Neuronal stem cell (in vitro differentiated cells): Measurements from ENCODE around the gene TECPR2. TPM values are rescaled to one million over a fixed set of nuclear protein-coding genes. Genes with fewer than 3 reads are reported as not detected.
"Not testable (repeated sequence)": the region's sequence is repeated elsewhere in the genome, so short reads cannot be mapped to it uniquely, and the experiment has no call there.

Source experiments
- DNase-seq: peaks from one replicate; pipeline ENCODE4 v3.0.0-alpha.2; 2013; ENCODE audit warnings: low spot score
- H2AFZ ChIP-seq: one replicate; pipeline ENCODE4 v1.6.1; 2013; ENCODE audit warnings: mild to moderate bottlenecking, low read length, inconsistent platforms
- H2AK5ac ChIP-seq: 2 replicates; pipeline ENCODE4 v1.6.1; 2013; ENCODE audit warnings: low read depth, mild to moderate bottlenecking, inconsistent platforms, low read length, moderate library complexity, mixed read lengths
- H2BK120ac ChIP-seq: 2 replicates; pipeline ENCODE4 v1.6.1; 2013; ENCODE audit warnings: low read depth, mild to moderate bottlenecking, inconsistent platforms, low read length, moderate library complexity, mixed read lengths
- H2BK12ac ChIP-seq: one replicate; pipeline ENCODE4 v1.6.1; 2013; ENCODE audit warnings: low read length, inconsistent platforms
- H2BK15ac ChIP-seq: 2 replicates; pipeline ENCODE4 v1.6.1; 2013; ENCODE audit warnings: mild to moderate bottlenecking, low read length, inconsistent platforms, mixed read lengths
- H2BK5ac ChIP-seq: one replicate; pipeline ENCODE4 v1.6.1; 2013; ENCODE audit warnings: inconsistent platforms, mild to moderate bottlenecking, low read length, moderate library complexity
- H3K14ac ChIP-seq: one replicate; pipeline ENCODE4 v1.6.1; 2013; ENCODE audit warnings: low read length, inconsistent platforms
- H3K18ac ChIP-seq: 2 replicates; pipeline ENCODE4 v1.6.1; 2013; ENCODE audit warnings: low read length, inconsistent platforms
- H3K23ac ChIP-seq: 2 replicates; pipeline ENCODE4 v1.6.1; 2013; ENCODE audit warnings: low read depth, mild to moderate bottlenecking, mixed read lengths, low read length, inconsistent platforms; ENCODE audit not compliant: poor library complexity
- H3K27ac ChIP-seq: replicated peaks from 3 replicates; pipeline ENCODE4 v1.5.1; 2013; ENCODE audit warnings: low read length, inconsistent platforms
- H3K27me3 ChIP-seq, 3 experiments: 2 replicates each; pipeline ENCODE4 v1.6.1; 2013; ENCODE audit warnings: low read length in 3 of 3, mild to moderate bottlenecking in 2 of 3, inconsistent platforms in 1 of 3, low read depth in 1 of 3, mixed read lengths in 1 of 3, moderate library complexity in 1 of 3; ENCODE audit not compliant: control insufficient read depth in 3 of 3, insufficient read depth in 3 of 3
- H3K36me3 ChIP-seq, 2 donors: replicated peaks in 1 of 2; 2 replicates each; pipeline ENCODE4 v1.6.1; 2013; ENCODE audit warnings: low read length in 2 of 2; ENCODE audit not compliant: control insufficient read depth in 2 of 2, insufficient read depth in 2 of 2
- H3K4ac ChIP-seq: 2 replicates; pipeline ENCODE4 v1.6.1; 2013; ENCODE audit warnings: inconsistent platforms, mild to moderate bottlenecking, low read length, moderate library complexity
- H3K4me1 ChIP-seq, 2 donors: 1 replicate in 1 of 2; 2 replicates in 1 of 2; pipeline ENCODE4 v1.6.1; 2013; ENCODE audit warnings: low read length in 2 of 2, low read depth in 1 of 2; ENCODE audit not compliant: control insufficient read depth in 2 of 2, insufficient read depth in 1 of 2
- H3K4me2 ChIP-seq: one replicate; pipeline ENCODE4 v1.6.1; 2013; ENCODE audit warnings: mild to moderate bottlenecking, low read length, inconsistent platforms; ENCODE audit not compliant: insufficient read depth, poor library complexity, severe bottlenecking
- H3K4me3 ChIP-seq, 2 donors: 2 replicates each; pipeline ENCODE4 v1.5.1; 2013; ENCODE audit warnings: low read length in 2 of 2, mild to moderate bottlenecking in 2 of 2, inconsistent platforms in 1 of 2, moderate library complexity in 1 of 2
- H3K79me1 ChIP-seq: one replicate; pipeline ENCODE4 v1.6.1; 2013; ENCODE audit warnings: low read depth, mild to moderate bottlenecking, inconsistent platforms, low read length, moderate library complexity
- H3K9ac ChIP-seq: one replicate; pipeline ENCODE4 v1.6.1; 2013; ENCODE audit warnings: mild to moderate bottlenecking, low read depth, low read length, inconsistent platforms; ENCODE audit not compliant: poor library complexity
- H3K9me3 ChIP-seq, 2 donors: replicated peaks in 1 of 2; 2 replicates each; pipeline versions ENCODE3 to v1.6.1; 2013; ENCODE audit warnings: low read length in 2 of 2, mild to moderate bottlenecking in 2 of 2, inconsistent platforms in 1 of 2, low read depth in 1 of 2, mixed read lengths in 1 of 2, moderate library complexity in 1 of 2; ENCODE audit not compliant: control insufficient read depth in 2 of 2, insufficient read depth in 1 of 2
- H4K8ac ChIP-seq: one replicate; pipeline ENCODE4 v1.6.1; 2013; ENCODE audit warnings: low read depth, mild to moderate bottlenecking, inconsistent platforms, low read length, moderate library complexity
- H4K91ac ChIP-seq: one replicate; pipeline ENCODE4 v1.6.1; 2013; ENCODE audit warnings: low read length, low read depth, mild to moderate bottlenecking, inconsistent platforms; ENCODE audit not compliant: poor library complexity
- WGBS, 2 donors: extraction: QIAGEN DNeasy Blood & Tissue Kit; methylation state at CpG; one replicate each; pipeline ENCODE4 v1.1.7; 2013; ENCODE audit warnings: missing lambda C conversion rate in 2 of 2, mixed read lengths in 1 of 2; ENCODE audit not compliant: insufficient read length in 2 of 2, insufficient replicate concordance in 1 of 2; ENCODE audit errors: extremely low coverage in 2 of 2; 5-methylcytosine and 5-hydroxymethylcytosine counted together
- small RNA-seq: library from polyadenylated mRNA; stranded (forward); fragments of <200 nt; extraction: miRNeasy Mini kit (QIAGEN cat#:217004); gene quantifications from one replicate; pipeline ENCODE3, GENCODE V24; 2013; ENCODE audit not compliant: insufficient read depth

The TECPR2 gene

GRCh38 chr14:102550927-102551401 is 188.2 kb downstream of the TECPR2 start:
- H3K18ac ChIP-seq, H3K9me3 ChIP-seq, H3K23ac ChIP-seq, H2AFZ ChIP-seq, DNase-seq, H2BK120ac ChIP-seq, H3K9ac ChIP-seq, H3K79me1 ChIP-seq, H3K4ac ChIP-seq, H2AK5ac ChIP-seq, H3K4me2 ChIP-seq, H3K27ac ChIP-seq, H3K4me3 ChIP-seq, H3K14ac ChIP-seq, H3K27me3 ChIP-seq, H4K8ac ChIP-seq, H3K4me1 ChIP-seq, H2BK15ac ChIP-seq, H2BK5ac ChIP-seq, H2BK12ac ChIP-seq, H3K36me3 ChIP-seq, H4K91ac ChIP-seq: not testable (repeated sequence)
- WGBS, 2 donors = no CpG with 5 or more reads among the region's 3 CpGs

Small RNAs within 50 kb of the gene (small RNA-seq; reads per million reads assigned to genes)
- not detected for gene MIR4309
